Hypothalamus (tissue), 51 donors: ENCODE data around the gene TP53TG5.

Source experiments
- DNase-seq, 51 donors: peaks; one replicate each; lab custom pipeline; 2025; lab: John Stamatoyannopoulos, UW

TP53TG5 gene

GRCh38 chr20:45378191-45378590 is at the start of gene TP53TG5:
Gene TP53TG5 (minus strand): TSS chr20:45378325. CDS start chr20:45378236, 89 bp downstream.
- peak in 27 of 51 donors; percentile 11 to 84 (median 54) for DNase-seq

- no peak for DNase-seq
Observed at GRCh38 chr20:45427236-45428149, 49.4 kb upstream of the TP53TG5 start.

GRCh38 chr20:45426320-45427016 is 48.3 kb upstream of the TP53TG5 start:
- peak in 18 of 51 donors; percentile 9 to 63 (median 28) for DNase-seq

GRCh38 chr20:45425561-45425960 is 47.4 kb upstream of the TP53TG5 start:
- DNase-seq: no peak

GRCh38 chr20:45423700-45424099 is 45.6 kb upstream of the TP53TG5 start:
- DNase-seq: no peak

- no peak for DNase-seq
Observed at GRCh38 chr20:45420125-45420524, 42.0 kb upstream of the TP53TG5 start.

- DNase-seq: peak in 16 of 51 donors; percentile 8 to 82 (median 30)
Observed at GRCh38 chr20:45419188-45420091, 41.3 kb upstream of the TP53TG5 start.

- no peak for DNase-seq
Observed at GRCh38 chr20:45416917-45417316, 38.8 kb upstream of the TP53TG5 start.

GRCh38 chr20:45415822-45416637 is 37.9 kb upstream of the TP53TG5 start, which contains the start of gene PIGT:
Gene PIGT (plus strand): TSS chr20:45416141. CDS start chr20:45416157, 16 bp downstream.
- peak; percentile 22 to 91 (median 78) for DNase-seq

- no peak for DNase-seq
Observed at GRCh38 chr20:45413479-45413878, 35.4 kb upstream of the TP53TG5 start.

- no peak for DNase-seq
Observed at GRCh38 chr20:45412653-45413052, 34.5 kb upstream of the TP53TG5 start.

GRCh38 chr20:45410887-45411286 is 32.8 kb upstream of the TP53TG5 start:
- no peak for DNase-seq

GRCh38 chr20:45409521-45410272 is 31.6 kb upstream of the TP53TG5 start:
- no peak for DNase-seq

GRCh38 chr20:45408646-45409213 is 30.6 kb upstream of the TP53TG5 start:
- DNase-seq: peak in 18 of 51 donors; percentile 16 to 56 (median 30)

- DNase-seq: peak in 42 of 51 donors; percentile 19 to 96 (median 79)
Observed at GRCh38 chr20:45407783-45408645, 29.9 kb upstream of the TP53TG5 start, which contains the start of gene DBNDD2. Gene DBNDD2 (plus strand): TSS chr20:45408289. CDS start chr20:45408468, 179 bp downstream.

- peak in 27 of 51 donors; percentile 26 to 84 (median 55) for DNase-seq
Observed at GRCh38 chr20:45407067-45407745, 29.1 kb upstream of the TP53TG5 start.
